ENCODE results near the gene CNOT4.

The CNOT4 gene

DNA sequence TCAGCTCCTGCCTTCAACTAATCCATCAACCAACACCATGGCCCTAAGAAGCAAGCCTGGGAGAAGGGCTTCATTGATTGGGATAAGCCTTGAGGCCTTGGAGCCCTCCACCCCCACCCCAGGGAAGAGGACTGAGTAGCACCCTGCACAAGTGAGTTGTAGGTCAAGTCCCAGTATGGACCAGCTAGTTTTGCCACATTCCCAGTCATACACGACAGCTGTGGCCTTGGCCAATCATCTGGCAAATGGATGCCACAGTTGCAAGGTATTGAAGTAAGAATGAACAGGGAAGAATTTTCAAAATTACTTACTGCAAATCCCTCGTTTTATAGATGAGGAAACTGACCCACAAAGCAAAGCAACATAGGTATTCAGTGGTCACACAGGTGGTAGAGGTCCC, 166.5 kb downstream of the CNOT4 start:
- Histone ChIP-seq H2BK12ac (ENCODE audit: low read length) (no peak overlapping the region), H4K91ac (ENCODE audit: low read depth, low read length) (no peak overlapping the region)
- no CpG with 5 or more reads among the region's 2 CpGs for WGBS (ENCODE audit: extremely low coverage, insufficient coverage, insufficient read length)

DNA sequence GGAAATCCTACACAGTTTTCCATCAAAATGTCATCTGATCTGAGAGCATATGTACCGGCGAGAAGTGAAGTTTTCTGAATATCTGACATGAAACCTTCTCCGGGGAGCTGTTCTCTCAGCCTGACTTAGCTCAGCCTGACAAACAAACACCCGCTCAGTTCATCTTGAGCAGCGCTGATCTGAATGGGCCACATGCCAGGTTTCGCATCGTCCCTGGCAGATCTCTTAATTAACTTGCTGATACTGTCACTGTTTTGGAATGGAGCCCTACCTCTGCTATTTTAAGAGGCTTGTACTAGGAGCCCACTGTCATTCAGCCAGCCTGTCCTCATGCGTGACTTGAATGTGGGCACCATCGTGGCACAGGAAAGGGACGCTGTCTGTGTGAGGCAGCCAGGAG, 167.0 kb downstream of the CNOT4 start:
- DNase-seq, result peak in 1 of 2 donors; percentile 35
- Histone ChIP-seq H3K4me2 (ENCODE audit: low read length) (no peak overlapping the region), H3K23ac (ENCODE audit: low read length) (no peak overlapping the region), H3K4me1 (ENCODE audit: control insufficient read depth in 1 of 2, insufficient read depth in 2 of 2, low read length in 2 of 2) (no peaks in the 10 kb centered on the region), H4K8ac (ENCODE audit: low read depth, low read length) (no peak overlapping the region), H3K14ac (ENCODE audit: low read length) (no peak overlapping the region), H2BK12ac (ENCODE audit: low read length) (no peak overlapping the region), H2AFZ (ENCODE audit: insufficient read depth, low read length, poor library complexity) (no peak overlapping the region), H4K91ac (ENCODE audit: low read depth, low read length) (no peak overlapping the region), H3K36me3 (ENCODE audit: control insufficient read depth in 1 of 2, insufficient read depth in 2 of 2, low read length in 2 of 2) (no peaks in the 10 kb centered on the region), H3K9ac (ENCODE audit: low read length) (no peak overlapping the region), H2BK120ac (ENCODE audit: insufficient read depth, low read length, poor library complexity) (no peak overlapping the region), H3K4me3 (ENCODE audit: low read depth, low read length) (no peak overlapping the region), H2AK5ac (ENCODE audit: low read length) (no peak overlapping the region), H4K12ac (ENCODE audit: low read depth, low read length) (no peak overlapping the region), H3K27me3 (ENCODE audit: insufficient read depth, low read length) (no peaks in the 10 kb centered on the region), H3K79me1 (ENCODE audit: low read length) (no peaks in the 10 kb centered on the region), H3K79me2 (ENCODE audit: control insufficient read depth, insufficient read depth, low read length, poor library complexity) (no peaks in the 10 kb centered on the region), H2BK5ac (ENCODE audit: low read depth, low read length, poor library complexity) (no peak overlapping the region), H3K18ac (ENCODE audit: low read length) (no peak overlapping the region), H3K27ac (ENCODE audit: low read depth, low read length) (no peak overlapping the region), H3K4ac (ENCODE audit: low read depth, low read length) (no peak overlapping the region), H3K9me3 (ENCODE audit: insufficient read depth, low read depth, low read length) (no peaks in the 10 kb centered on the region)
- WGBS (ENCODE audit: extremely low coverage, insufficient coverage, insufficient read length), result no CpG with 5 or more reads among the region's 10 CpGs

More for the DNA sequence above, 166.5 kb downstream of the CNOT4 start:
- H3K4me2 ChIP-seq (ENCODE audit: low read length), result no peak overlapping the region
- no peak overlapping the region for H2BK120ac ChIP-seq (ENCODE audit: insufficient read depth, low read length, poor library complexity)
- H3K4me3 ChIP-seq (ENCODE audit: low read depth, low read length), result no peak overlapping the region
- H3K9ac ChIP-seq (ENCODE audit: low read length), result no peak overlapping the region
- H4K12ac ChIP-seq (ENCODE audit: low read depth, low read length), result no peak overlapping the region
- no peak overlapping the region for H3K23ac ChIP-seq (ENCODE audit: low read length)
- H3K27me3 ChIP-seq (ENCODE audit: insufficient read depth, low read length), result no peaks in the 10 kb centered on the region
- H3K9me3 ChIP-seq (ENCODE audit: insufficient read depth, low read depth, low read length), result no peaks in the 10 kb centered on the region
- no peak overlapping the region for H3K27ac ChIP-seq (ENCODE audit: low read depth, low read length)
- DNase-seq, result peak; percentile 76 to 89
- no peak overlapping the region for H3K14ac ChIP-seq (ENCODE audit: low read length)
- H3K79me1 ChIP-seq (ENCODE audit: low read length), result no peaks in the 10 kb centered on the region
- H3K79me2 ChIP-seq (ENCODE audit: control insufficient read depth, insufficient read depth, low read length, poor library complexity), result no peaks in the 10 kb centered on the region
- no peak overlapping the region for H2BK5ac ChIP-seq (ENCODE audit: low read depth, low read length, poor library complexity)
- H2AK5ac ChIP-seq (ENCODE audit: low read length), result no peak overlapping the region
- no peak overlapping the region for H3K18ac ChIP-seq (ENCODE audit: low read length)
- no peak overlapping the region for H3K4ac ChIP-seq (ENCODE audit: low read depth, low read length)
- no peak overlapping the region for H2AFZ ChIP-seq (ENCODE audit: insufficient read depth, low read length, poor library complexity)
- H3K4me1 ChIP-seq (ENCODE audit: control insufficient read depth in 1 of 2, insufficient read depth in 2 of 2, low read length in 2 of 2), result no peaks in the 10 kb centered on the region
- no peaks in the 10 kb centered on the region for H3K36me3 ChIP-seq (ENCODE audit: control insufficient read depth in 1 of 2, insufficient read depth in 2 of 2, low read length in 2 of 2)
- H4K8ac ChIP-seq (ENCODE audit: low read depth, low read length), result no peak overlapping the region

DNA sequence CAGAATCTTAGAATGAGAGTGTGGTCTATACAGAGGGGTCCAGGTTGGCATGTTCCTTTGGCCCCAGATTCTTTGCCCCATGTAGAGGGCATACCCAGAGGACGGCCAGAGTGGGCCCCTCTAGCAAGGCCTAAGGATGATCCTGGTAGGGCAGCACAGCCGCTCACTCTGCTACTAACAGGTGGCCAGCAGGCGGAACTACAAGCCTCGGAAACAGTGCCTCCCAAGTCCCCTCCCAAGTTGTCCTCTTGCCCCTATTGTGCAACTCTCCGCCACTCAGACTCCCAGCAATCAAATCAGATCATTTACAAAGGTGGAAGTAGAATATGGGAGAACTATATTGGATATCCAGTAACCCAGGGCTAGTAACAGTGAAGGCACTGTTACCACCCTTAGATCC, 168.9 kb downstream of the CNOT4 start:
- no peak overlapping the region for H2BK120ac ChIP-seq (ENCODE audit: insufficient read depth, low read length, poor library complexity)
- no peak overlapping the region for H3K14ac ChIP-seq (ENCODE audit: low read length)
- no peak overlapping the region for H3K4ac ChIP-seq (ENCODE audit: low read depth, low read length)
- H4K12ac ChIP-seq (ENCODE audit: low read depth, low read length), result no peak overlapping the region
- no peak overlapping the region for H4K8ac ChIP-seq (ENCODE audit: low read depth, low read length)
- H2AFZ ChIP-seq (ENCODE audit: insufficient read depth, low read length, poor library complexity), result no peak overlapping the region
- no CpG with 5 or more reads among the region's 5 CpGs for WGBS (ENCODE audit: extremely low coverage, insufficient coverage, insufficient read length)
- no peaks in the 10 kb centered on the region for H3K36me3 ChIP-seq (ENCODE audit: control insufficient read depth in 1 of 2, insufficient read depth in 2 of 2, low read length in 2 of 2)
- H3K79me1 ChIP-seq (ENCODE audit: low read length), result no peaks in the 10 kb centered on the region
- H3K4me3 ChIP-seq (ENCODE audit: low read depth, low read length), result no peak overlapping the region
- no peak overlapping the region for H2BK12ac ChIP-seq (ENCODE audit: low read length)
- no peak overlapping the region for H2AK5ac ChIP-seq (ENCODE audit: low read length)
- H2BK5ac ChIP-seq (ENCODE audit: low read depth, low read length, poor library complexity), result no peak overlapping the region
- H3K18ac ChIP-seq (ENCODE audit: low read length), result no peak overlapping the region
- no peaks in the 10 kb centered on the region for H3K4me1 ChIP-seq (ENCODE audit: control insufficient read depth in 1 of 2, insufficient read depth in 2 of 2, low read length in 2 of 2)
- H3K23ac ChIP-seq (ENCODE audit: low read length), result no peak overlapping the region
- H3K9ac ChIP-seq (ENCODE audit: low read length), result no peak overlapping the region
- DNase-seq, result no peak
- no peaks in the 10 kb centered on the region for H3K79me2 ChIP-seq (ENCODE audit: control insufficient read depth, insufficient read depth, low read length, poor library complexity)
- H3K27me3 ChIP-seq (ENCODE audit: insufficient read depth, low read length), result no peaks in the 10 kb centered on the region
- no peaks in the 10 kb centered on the region for H3K9me3 ChIP-seq (ENCODE audit: insufficient read depth, low read depth, low read length)
- H4K91ac ChIP-seq (ENCODE audit: low read depth, low read length), result no peak overlapping the region
- H3K4me2 ChIP-seq (ENCODE audit: low read length), result no peak overlapping the region
- no peak overlapping the region for H3K27ac ChIP-seq (ENCODE audit: low read depth, low read length)

- H3K9ac ChIP-seq (ENCODE audit: low read length), result no peak overlapping the region
- WGBS (ENCODE audit: extremely low coverage, insufficient coverage, insufficient read length), result no CpG with 5 or more reads among the region's 5 CpGs
Measured at GRCh38 chr7:135337977-135338550, 171.8 kb downstream of the CNOT4 start.

More at GRCh38 chr7:135337977-135338550, 171.8 kb downstream of the CNOT4 start:
- Histone ChIP-seq H2AK5ac (ENCODE audit: low read length) (no peak overlapping the region), H3K4ac (ENCODE audit: low read depth, low read length) (no peak overlapping the region), H3K4me3 (ENCODE audit: low read depth, low read length) (no peak overlapping the region), H4K8ac (ENCODE audit: low read depth, low read length) (no peak overlapping the region), H3K14ac (ENCODE audit: low read length) (no peak overlapping the region), H3K79me2 (ENCODE audit: control insufficient read depth, insufficient read depth, low read length, poor library complexity) (no peaks in the 10 kb centered on the region), H3K27me3 (ENCODE audit: insufficient read depth, low read length) (no peaks in the 10 kb centered on the region), H2BK12ac (ENCODE audit: low read length) (no peak overlapping the region), H3K27ac (ENCODE audit: low read depth, low read length) (no peak overlapping the region), H3K9me3 (ENCODE audit: insufficient read depth, low read depth, low read length) (peaks cover 2% of the 10 kb centered on the region), H4K91ac (ENCODE audit: low read depth, low read length) (no peak overlapping the region), H3K4me2 (ENCODE audit: low read length) (no peak overlapping the region), H2BK120ac (ENCODE audit: insufficient read depth, low read length, poor library complexity) (no peak overlapping the region), H2BK5ac (ENCODE audit: low read depth, low read length, poor library complexity) (no peak overlapping the region), H2AFZ (ENCODE audit: insufficient read depth, low read length, poor library complexity) (no peak overlapping the region), H3K79me1 (ENCODE audit: low read length) (no peaks in the 10 kb centered on the region), H4K12ac (ENCODE audit: low read depth, low read length) (no peak overlapping the region), H3K23ac (ENCODE audit: low read length) (no peak overlapping the region), H3K36me3 (ENCODE audit: control insufficient read depth in 1 of 2, insufficient read depth in 2 of 2, low read length in 2 of 2) (no peaks in the 10 kb centered on the region), H3K4me1 (ENCODE audit: control insufficient read depth in 1 of 2, insufficient read depth in 2 of 2, low read length in 2 of 2) (no peaks in the 10 kb centered on the region), H3K18ac (ENCODE audit: low read length) (no peak overlapping the region)
- DNase-seq, result no peak

Data from trophoblast cell (in vitro differentiated cells and primary cell).